Tibial artery (tissue), 4 donors: ENCODE results near the gene FRY.

Source experiments
- DNase-seq, 2 donors: peaks; one replicate each; pipeline ENCODE4 v3.0.0-alpha.2; 2019
- H3K27ac ChIP-seq, 2 donors: fragments of 200-600 bp; sonication (generic) in 1 of 2; 1 replicate in 1 of 2; 2 replicates in 1 of 2; pipeline ENCODE4 v1.5.1; 2018 to 2019; ENCODE audit warnings: mild to moderate bottlenecking in 1 of 2
- H3K27me3 ChIP-seq, 2 donors: fragments of 200-600 bp; sonication (generic) in 1 of 2; one replicate each; pipeline versions ENCODE4 v1.5.1 to v1.6.0; 2016 to 2019
- H3K36me3 ChIP-seq, 3 donors: fragments of 200-600 bp; sonication (generic) in 2 of 3; one replicate each; pipeline ENCODE4 v1.5.1; 2016 to 2019; ENCODE audit warnings: mild to moderate bottlenecking in 2 of 3
- H3K4me1 ChIP-seq, 4 donors: fragments of 200-600 bp; sonication (generic) in 2 of 4; 1 replicate in 3 of 4; 2 replicates in 1 of 4; pipeline ENCODE4 v1.5.1; 2016 to 2019
- H3K4me3 ChIP-seq, 2 donors: fragments of 200-600 bp; sonication (generic) in 1 of 2; 1 replicate in 1 of 2; 2 replicates in 1 of 2; pipeline ENCODE4 v1.5.1; 2018 to 2019; ENCODE audit warnings: mild to moderate bottlenecking in 2 of 2
- H3K9me3 ChIP-seq, 3 donors: fragments of 200-600 bp; sonication (generic) in 1 of 3; one replicate each; pipeline ENCODE4 v1.5.1; 2016 to 2019
- CTCF ChIP-seq, 2 experiments: fragments of 200-600 bp in 1 of 2; fragments of 450-650 bp in 1 of 2; IDR thresholded peaks; one replicate each; pipeline ENCODE4 v1.5.1; 2017 to 2019; ENCODE audit warnings: antibody characterized with exemption in 2 of 2, mild to moderate bottlenecking in 1 of 2, moderate library complexity in 1 of 2
- intact Hi-C: fragments of 100-400 bp; cut with DNase I; formaldehyde crosslinking; loops from one replicate; pipeline ENCODE4 v1.15.0; 2023; ENCODE audit warnings: low total_unique reads

The FRY gene

GRCh38 chr13:32232263-32232662 is 200.7 kb downstream of the FRY start:
- H3K9me3 ChIP-seq = no peaks in the 10 kb centered on the region
- no peak for TF ChIP-seq CTCF (IDR thresholded peaks at IDR 0.05)
- intact Hi-C loops = no loop called here
- H3K4me3 ChIP-seq = no peak overlapping the region
- no peak for DNase-seq
- H3K27me3 ChIP-seq = no peaks in the 10 kb centered on the region
- peaks cover 0 to 6% (median 0%) of the 10 kb centered on the region in 4 donors for H3K4me1 ChIP-seq
- peaks cover 62 to 66% (median 65%) of the 10 kb centered on the region in 3 donors for H3K36me3 ChIP-seq
- H3K27ac ChIP-seq = no peak overlapping the region

- Histone ChIP-seq H3K27me3 (no peaks in the 10 kb centered on the region), H3K9me3 (no peaks in the 10 kb centered on the region), H3K4me3 (no peak overlapping the region), H3K27ac (peak overlapping the region in 1 of 2 donors; percentile 20), H3K4me1 (peaks cover 0 to 6% (median 0%) of the 10 kb centered on the region in 4 donors), H3K36me3 (peaks cover 64 to 67% (median 66%) of the 10 kb centered on the region in 3 donors)
- no peak for TF ChIP-seq CTCF (IDR thresholded peaks at IDR 0.05)
- no peak for DNase-seq
- intact Hi-C loops = no loop called here
These were observed 201.5 kb downstream of the FRY start for GRCh38 chr13:32233062-32233461.

GRCh38 chr13:32234914-32235313 is 203.3 kb downstream of the FRY start:
- H3K4me1 ChIP-seq = peaks cover 0 to 6% (median 0%) of the 10 kb centered on the region in 4 donors
- H3K4me3 ChIP-seq = no peak overlapping the region
- DNase-seq = no peak
- no peaks in the 10 kb centered on the region for H3K27me3 ChIP-seq
- peaks cover 64 to 69% (median 67%) of the 10 kb centered on the region in 3 donors for H3K36me3 ChIP-seq
- H3K27ac ChIP-seq = no peak overlapping the region
- intact Hi-C loops = no loop called here
- H3K9me3 ChIP-seq = no peaks in the 10 kb centered on the region
- TF ChIP-seq CTCF (IDR thresholded peaks at IDR 0.05) = no peak

GRCh38 chr13:32237681-32238080 is 206.1 kb downstream of the FRY start:
- DNase-seq = no peak
- Histone ChIP-seq H3K4me3 (no peak overlapping the region), H3K36me3 (peaks cover 65 to 72% (median 67%) of the 10 kb centered on the region in 3 donors)

GRCh38 chr13:32243695-32244094 is 212.1 kb downstream of the FRY start:
- no peak overlapping the region for H3K4me3 ChIP-seq
- no peaks in the 10 kb centered on the region for H3K9me3 ChIP-seq
- H3K27ac ChIP-seq = no peak overlapping the region
- DNase-seq = no peak
- intact Hi-C loops = loop anchor here (10.0 kb wide), 1 partner anchor 61 kb away; no protein-coding TSS in a partner anchor
- no peaks in the 10 kb centered on the region for H3K27me3 ChIP-seq
- H3K36me3 ChIP-seq = peaks cover 38 to 47% (median 46%) of the 10 kb centered on the region in 3 donors
- TF ChIP-seq CTCF (IDR thresholded peaks at IDR 0.05) = no peak
- peaks cover 0 to 20% (median 5%) of the 10 kb centered on the region in 4 donors for H3K4me1 ChIP-seq

More at GRCh38 chr13:32237681-32238080, 206.1 kb downstream of the FRY start:
- Histone ChIP-seq H3K4me1 (peaks cover 0 to 6% (median 0%) of the 10 kb centered on the region in 4 donors), H3K27ac (no peak overlapping the region), H3K27me3 (no peaks in the 10 kb centered on the region), H3K9me3 (no peaks in the 10 kb centered on the region)
- TF ChIP-seq CTCF (IDR thresholded peaks at IDR 0.05) = no peak
- intact Hi-C loops = no loop called here

GRCh38 chr13:32245555-32245954 is 214.0 kb downstream of the FRY start:
- no peak for DNase-seq
- peaks cover 0 to 20% (median 5%) of the 10 kb centered on the region in 4 donors for H3K4me1 ChIP-seq
- peaks cover 33 to 48% (median 41%) of the 10 kb centered on the region in 3 donors for H3K36me3 ChIP-seq
- no peak overlapping the region for H3K4me3 ChIP-seq
- no peaks in the 10 kb centered on the region for H3K9me3 ChIP-seq
- no peaks in the 10 kb centered on the region for H3K27me3 ChIP-seq
- TF ChIP-seq CTCF (IDR thresholded peaks at IDR 0.05) = no peak
- H3K27ac ChIP-seq = no peak overlapping the region
- intact Hi-C loops = loop anchor here (10.0 kb wide), 1 partner anchor 59 kb away; no protein-coding TSS in a partner anchor
